GM21360 (cell line): ENCODE measurements around the gene WARS2.

Experiments used
- ATAC-seq: cut with Tn5 transposase; IDR thresholded peaks from one replicate; pipeline ENCODE4 v1.9.1; 2021; ENCODE audit warnings: mild to moderate bottlenecking, moderate library complexity; ENCODE audit not compliant: unreplicated experiment

WARS2 gene

GRCh38 chr1:119001181-119002027 is 139.0 kb downstream of the WARS2 start:
- ATAC-seq: no peak

GRCh38 chr1:119000371-119001180 is 139.9 kb downstream of the WARS2 start:
- no peak for ATAC-seq

GRCh38 chr1:118999348-119000071 is 140.9 kb downstream of the WARS2 start:
- no peak for ATAC-seq

GRCh38 chr1:118998171-118998570 is 142.3 kb downstream of the WARS2 start:
- ATAC-seq: no peak

- no peak for ATAC-seq
Measured at GRCh38 chr1:118997225-118997624, 143.2 kb downstream of the WARS2 start.

- no peak for ATAC-seq
Measured at GRCh38 chr1:118995312-118996016, 145.0 kb downstream of the WARS2 start.

GRCh38 chr1:118993700-118994026 is 146.8 kb downstream of the WARS2 start:
- no peak for ATAC-seq

- no peak for ATAC-seq
Measured at GRCh38 chr1:118992868-118993699, 147.4 kb downstream of the WARS2 start.

- no peak for ATAC-seq
Measured at GRCh38 chr1:118992237-118992825, 148.1 kb downstream of the WARS2 start.

GRCh38 chr1:118991448-118991847 is 149.0 kb downstream of the WARS2 start:
- ATAC-seq: no peak

GRCh38 chr1:118990513-118991152 is 149.8 kb downstream of the WARS2 start:
- ATAC-seq: no peak

GRCh38 chr1:118989878-118990378 is 150.5 kb downstream of the WARS2 start:
- no peak for ATAC-seq

- ATAC-seq: no peak
Measured at GRCh38 chr1:118989006-118989815, 151.2 kb downstream of the WARS2 start.

- no peak for ATAC-seq
Measured at GRCh38 chr1:118988186-118989005, 152.1 kb downstream of the WARS2 start, which contains the start of gene TBX15. Gene TBX15, minus strand, starts transcription at chr1:118988343. Its CDS starts 548 bp downstream, at chr1:118987795.

GRCh38 chr1:118987468-118988185 is 152.8 kb downstream of the WARS2 start:
- ATAC-seq: no peak
